ENCODE results near the gene DNAJC6.
"Not testable (repeated sequence)": the region's sequence is repeated elsewhere in the genome, so short reads cannot be mapped to it uniquely, and the experiment has no call there.

DNAJC6 gene

DNA sequence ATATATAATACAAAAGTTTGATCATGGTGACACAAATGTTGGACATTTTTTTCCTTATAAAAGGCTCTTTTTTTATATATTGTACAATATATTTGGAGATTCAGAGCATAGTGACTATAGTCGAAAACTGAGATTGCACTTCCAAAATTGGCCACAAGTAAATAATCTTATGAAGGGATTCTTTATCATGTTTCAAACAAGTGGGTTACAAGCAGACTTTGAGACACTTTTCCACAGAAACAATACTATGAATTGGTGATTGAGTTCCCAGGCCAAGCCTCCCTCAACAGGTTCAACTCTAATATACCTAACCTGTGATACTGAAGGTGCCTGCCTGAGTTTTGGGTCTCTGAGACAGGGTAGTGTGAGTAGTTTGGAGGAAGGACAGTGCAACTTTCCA lies 124.9 kb downstream of the DNAJC6 start:
- no peak for DNase-seq

DNA sequence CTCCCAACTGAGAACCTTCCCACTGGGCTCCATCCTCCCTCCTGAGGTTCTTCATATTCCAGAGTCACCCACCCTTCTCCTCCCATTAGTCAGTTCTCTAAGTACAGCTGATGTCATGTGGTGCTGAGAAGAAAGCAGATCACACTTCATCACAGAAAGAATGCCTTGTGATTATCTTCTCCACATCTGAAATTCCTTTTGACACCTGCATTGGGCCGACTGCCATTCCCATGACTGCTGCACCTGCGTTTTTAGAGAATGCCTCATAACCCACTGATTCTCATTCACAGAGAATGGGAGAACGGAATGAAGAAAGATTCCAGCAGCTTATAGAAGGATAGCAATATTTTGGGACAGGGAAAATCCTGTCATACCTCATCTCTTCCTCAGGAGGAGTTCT lies 125.4 kb downstream of the DNAJC6 start:
- DNase-seq = no peak

DNA sequence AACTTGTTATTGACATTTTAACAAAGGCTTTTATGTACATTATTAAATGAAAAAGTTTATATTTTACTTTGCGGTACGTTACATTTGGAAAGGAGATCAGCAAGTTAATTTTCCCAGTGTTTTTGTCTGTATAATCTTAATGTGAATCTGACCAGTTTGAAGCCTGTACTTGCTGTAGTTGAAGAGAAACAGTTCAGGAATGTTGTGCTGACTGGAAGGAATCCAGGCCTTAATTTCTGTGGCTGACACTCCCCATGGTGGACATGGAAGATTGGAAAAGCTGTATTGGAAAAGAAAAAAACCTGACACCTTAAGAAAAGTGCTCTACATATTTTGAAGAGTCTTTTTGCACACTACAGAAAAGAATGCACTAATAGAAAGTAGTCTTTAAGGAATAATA lies 126.6 kb downstream of the DNAJC6 start:
- DNase-seq = no peak

DNA sequence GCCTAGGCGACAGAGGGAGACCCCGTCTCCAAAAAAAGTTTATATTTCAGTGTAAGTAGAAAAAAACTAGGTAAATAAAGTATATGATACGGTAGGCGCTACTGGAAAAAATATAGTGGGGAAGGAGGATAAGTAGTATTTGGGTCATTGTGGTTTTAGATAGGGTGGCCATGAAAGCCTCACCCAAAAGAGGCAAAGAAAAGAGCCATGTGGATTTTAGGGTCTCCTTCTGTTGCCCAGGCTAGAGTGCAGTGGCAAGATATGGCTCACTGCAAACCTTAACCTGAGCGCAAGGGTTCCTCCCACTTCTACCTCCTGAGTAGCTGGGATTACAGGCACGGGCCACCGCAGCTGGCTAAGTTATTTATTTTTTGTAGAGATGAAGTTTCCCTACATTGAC lies 128.3 kb downstream of the DNAJC6 start:
- DNase-seq = peak; percentile 80

DNA sequence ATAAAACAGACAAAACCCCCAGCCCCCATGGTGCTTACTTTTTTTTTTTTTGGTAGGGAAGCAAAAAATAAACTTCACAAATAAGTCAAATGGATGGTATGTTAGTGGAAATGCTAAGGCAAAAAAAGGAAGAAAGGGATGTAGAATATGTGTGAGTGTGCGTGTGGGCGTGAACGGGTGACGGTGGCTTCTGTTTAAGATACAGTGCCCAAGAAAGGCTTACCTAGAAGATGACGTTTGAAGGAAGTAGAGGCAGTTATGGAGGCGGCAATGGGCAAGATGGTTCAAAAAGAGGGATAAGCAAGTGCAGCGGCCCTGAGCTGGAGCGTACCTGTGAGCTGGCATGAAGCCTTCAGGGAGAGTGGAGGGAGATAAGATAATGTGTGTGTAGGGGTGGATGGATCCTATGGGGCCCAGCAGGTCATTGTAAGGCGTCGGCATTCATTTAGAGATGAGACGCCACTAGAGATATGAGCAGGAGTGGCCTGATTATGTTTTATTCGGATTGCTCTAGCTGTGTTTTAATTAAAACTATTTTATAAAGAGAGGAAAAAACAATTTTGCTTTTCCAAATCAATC lies 131.1 kb downstream of the DNAJC6 start:
- no peak for DNase-seq

DNA sequence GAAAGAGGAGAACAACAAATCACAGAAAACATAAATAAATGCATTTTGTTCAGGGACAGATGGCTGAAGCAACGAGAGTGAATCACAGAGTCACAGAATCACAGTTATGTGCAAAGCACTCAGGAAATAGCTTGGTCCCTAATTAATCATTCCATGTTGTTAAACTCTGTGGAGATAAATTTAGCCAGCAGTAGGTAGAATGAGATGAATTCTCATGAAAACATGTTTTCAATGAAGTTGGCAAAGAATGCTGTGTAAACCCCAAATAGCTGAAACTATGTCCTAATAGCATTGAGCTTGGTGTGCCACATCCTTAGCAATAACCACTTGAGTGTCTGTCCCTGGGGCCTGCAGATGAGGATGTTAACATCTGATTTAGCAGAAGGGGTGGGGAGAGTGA lies 131.6 kb downstream of the DNAJC6 start:
- no peak for DNase-seq

DNA sequence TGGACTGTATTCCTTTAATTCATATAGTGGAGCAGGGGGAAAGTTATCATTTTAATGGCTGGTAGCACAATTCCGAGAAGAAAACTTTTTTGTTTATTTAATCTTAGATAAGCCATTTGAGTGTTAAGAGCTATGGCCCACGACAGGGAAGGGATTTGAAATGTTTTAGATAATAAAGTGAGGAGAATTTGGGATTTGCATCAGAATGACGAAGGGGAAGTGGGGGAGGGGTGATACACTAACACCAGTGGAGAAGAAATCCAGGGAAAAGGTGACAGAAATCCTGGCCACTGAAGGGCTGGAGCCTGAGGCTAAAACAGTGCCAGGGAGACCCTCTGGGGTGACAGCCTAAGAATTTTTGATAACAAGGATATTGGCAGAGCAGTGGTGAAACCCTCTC lies 132.1 kb downstream of the DNAJC6 start:
- DNase-seq = no peak

DNA sequence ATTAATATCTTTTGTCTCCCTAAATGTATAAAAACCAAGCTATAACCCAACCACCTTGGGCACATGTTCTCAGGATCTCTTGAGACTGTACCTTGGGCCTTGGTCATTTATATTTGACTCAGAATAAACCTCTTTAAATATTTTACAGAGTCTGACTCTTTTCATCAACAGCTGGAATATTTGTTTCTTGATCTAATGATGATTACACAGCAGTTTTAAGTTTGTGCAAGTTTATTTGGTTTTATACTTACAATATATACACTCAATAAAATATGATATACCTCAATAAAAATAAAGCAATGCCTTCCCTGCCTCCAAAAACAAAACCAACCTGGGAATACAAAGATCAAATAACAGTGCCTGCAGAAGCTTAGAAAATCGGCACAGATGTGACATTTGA lies 133.1 kb downstream of the DNAJC6 start:
- no peak for DNase-seq

DNA sequence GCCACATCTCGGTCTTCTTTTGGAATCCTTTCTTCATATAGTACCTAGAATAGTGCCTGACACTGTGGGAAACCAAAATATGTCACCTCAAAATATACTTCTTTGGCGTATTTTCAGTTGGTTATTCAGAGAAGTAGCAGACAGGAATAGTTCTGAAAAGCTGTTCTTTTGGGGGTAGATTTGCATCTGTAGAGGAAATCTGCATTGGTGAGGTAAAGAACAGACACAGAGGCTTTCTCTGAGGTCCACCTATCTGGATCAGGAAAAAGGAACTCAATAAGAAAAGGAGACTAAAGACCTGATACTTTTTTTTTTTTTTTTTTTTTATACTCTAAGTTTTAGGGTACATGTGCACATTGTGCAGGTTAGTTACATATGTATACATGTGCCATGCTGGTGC lies 134.3 kb downstream of the DNAJC6 start:
- no peak for DNase-seq

DNA sequence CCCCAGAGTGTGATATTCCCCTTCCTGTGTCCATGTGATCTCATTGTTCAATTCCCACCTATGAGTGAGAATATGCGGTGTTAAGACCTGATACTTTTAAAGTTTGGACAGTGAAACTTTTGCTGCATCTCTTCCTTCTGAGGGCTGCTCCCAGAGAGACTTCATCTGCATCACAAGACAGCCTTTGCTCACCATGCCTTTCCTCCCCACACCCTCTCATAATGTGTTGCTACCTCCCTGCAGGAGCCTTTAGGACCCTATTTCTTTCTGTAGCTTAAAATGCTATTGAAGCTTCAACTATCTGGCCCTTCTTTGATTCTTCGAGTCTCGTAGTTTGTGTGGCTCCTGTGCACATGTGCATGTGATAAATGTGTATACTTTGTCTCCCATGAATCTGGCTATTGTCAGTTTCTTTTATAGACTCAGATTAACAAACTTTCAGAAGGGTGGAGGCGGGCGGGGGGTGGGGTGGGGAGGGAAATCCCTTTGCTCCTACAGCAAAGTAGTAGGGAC lies 134.8 kb downstream of the DNAJC6 start:
- DNase-seq = no peak

DNA sequence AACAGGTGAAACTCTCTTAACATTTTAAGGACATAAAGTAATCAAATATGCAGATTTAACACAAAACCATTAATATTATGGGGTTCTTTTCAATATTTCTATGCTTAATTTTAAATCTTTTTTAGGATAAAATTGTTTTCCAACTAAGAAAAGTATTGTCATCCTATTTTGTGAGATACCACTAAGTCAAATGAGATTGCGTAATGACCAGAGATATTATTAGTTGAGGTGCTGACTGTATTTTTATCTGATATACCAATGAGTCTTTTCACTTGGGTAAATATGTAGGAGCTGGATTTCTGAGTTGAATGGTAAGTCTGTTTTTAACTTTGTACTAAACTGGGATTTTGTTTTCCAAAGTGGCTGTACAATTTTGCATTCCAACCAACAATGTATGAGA lies 136.5 kb downstream of the DNAJC6 start:
- no peak for DNase-seq

DNA sequence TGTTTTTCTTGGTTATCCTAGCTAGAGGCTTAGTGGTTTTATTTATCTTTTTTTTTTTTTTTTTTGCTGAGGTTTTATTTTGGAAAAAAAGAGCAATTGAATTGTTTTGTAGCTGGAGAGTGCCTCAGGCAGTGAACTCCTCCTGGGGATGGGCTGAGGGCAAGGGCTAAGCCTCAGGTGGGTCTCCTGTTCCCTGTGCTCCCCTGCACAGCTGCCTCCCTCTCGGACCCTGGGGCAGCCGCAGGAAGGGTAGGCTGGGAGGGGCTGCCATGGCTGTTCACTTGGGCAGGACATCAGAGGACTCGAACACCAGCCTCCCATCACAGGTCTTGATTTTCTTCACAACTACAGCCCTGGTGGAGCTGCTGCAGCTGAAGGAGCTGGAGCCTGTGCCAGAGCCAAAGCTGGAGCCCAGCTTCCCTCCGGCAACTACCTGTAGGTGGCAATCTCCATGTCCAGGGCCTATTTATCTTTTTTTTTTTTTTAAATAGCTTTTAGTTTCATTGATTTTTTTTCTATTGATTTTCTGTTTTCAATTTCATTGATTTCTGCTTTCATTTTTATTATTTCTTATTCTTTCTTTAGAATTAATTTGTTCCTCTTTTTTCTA lies 140.0 kb downstream of the DNAJC6 start:
- DNase-seq = no peak

DNA sequence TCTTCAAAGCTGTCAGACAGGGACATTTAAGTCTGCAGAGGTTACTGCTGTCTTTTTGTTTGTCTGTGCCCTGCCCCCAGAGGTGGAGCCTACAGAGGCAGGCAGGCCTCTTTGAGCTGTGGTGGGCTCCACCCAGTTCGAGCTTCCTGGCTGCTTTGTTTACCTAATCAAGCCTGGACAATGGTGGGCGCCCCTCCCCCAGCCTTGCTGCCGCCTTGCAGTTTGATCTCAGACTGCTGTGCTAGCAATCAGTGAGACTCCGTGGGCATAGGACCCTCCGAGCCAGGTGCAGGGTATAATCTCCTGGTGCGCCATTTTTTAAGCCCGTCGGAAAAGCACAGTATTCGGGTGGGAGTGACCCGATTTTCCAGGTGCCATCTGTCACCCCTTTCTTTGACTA lies 146.3 kb downstream of the DNAJC6 start:
- not testable (repeated sequence) for DNase-seq

DNA sequence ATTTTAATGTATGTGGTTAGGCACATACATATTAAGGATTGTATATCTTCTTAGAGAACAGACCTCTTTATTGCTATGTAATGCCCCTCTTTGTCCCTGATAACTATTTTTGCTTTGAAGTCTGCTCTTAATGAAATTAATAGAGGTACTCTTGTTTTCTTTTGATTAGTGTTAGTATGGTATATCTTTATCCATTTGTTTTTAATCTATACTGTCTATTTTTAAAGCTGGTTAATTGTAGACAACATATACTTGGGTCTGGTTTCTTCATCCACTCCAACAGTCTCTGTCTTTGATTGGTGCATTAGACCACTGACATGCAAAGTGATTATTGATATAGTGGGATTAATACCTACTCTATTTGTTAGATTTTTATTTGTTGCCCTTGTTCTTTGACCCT lies 147.1 kb downstream of the DNAJC6 start:
- no peak for DNase-seq

DNA sequence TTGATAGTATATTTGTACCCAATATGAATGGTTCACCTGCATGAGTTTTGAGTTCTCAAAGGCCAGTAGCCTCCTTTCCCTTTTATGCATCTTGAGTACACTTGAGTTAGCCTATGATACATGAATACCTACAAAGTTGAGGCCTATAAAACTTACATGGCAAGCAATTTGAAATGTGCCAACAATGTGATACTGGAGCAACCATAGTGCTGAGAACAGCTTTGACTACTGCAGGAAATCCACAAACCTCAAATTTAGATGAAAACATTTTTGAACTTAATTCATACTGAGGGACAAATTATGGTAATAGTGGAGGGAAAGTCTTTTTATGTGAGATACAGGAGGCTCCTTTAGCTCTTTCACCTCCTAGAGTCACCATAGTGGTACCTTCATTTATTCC lies 148.5 kb downstream of the DNAJC6 start:
- no peak for DNase-seq

DNA sequence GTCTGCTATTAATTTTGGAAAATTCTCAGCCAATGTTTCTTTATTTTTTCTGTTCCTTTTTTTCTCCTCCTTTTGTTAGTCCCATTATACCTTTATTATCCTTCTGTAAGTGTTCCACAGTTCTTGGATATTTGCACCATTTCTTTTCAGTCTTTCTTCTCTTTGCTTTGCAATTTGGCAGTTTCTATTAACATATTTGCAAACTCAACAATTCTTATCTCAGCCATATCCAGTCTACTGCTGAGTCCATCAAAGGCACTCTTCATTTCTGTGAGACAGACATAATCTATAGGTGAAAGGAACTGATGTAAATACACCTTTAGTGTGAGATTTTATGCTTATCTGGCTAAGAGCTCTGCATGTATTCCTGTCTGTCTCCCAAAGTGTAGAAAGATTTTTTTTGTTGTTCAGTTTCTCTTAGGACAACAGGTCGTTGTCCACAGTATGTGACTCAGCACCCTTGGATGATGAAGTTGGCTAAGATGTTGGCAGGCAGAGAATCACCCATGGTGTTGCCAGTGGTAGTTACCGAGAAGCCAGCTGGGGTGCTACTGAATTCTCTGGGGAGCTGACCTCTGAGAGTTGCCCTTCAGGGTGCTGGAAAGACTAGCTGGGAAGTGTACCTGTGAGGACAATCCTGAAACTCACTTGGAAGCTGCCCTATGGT lies 149.5 kb downstream of the DNAJC6 start:
- DNase-seq = no peak

DNA sequence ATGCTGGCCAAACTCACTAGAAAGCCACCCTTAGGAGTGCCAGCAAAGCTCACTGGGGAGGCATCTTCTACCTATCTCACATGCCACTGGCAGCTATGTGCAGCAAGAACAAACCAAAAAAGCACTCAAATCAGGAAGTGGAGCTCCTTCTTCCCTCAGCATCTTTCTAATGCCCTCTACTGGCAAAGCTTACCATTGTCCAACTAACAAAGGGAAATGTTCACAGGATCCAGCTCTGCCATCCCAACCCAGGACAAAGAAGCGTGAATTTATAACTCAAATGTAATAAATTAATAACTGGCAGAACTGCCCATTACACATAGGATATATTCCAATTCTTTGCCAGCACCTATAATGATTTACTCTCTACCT lies 150.0 kb downstream of the DNAJC6 start:
- DNase-seq = peak; percentile 83

Measured in hematopoietic multipotent progenitor cell treated with erythropoietin and hydrocortisone succinate and interleukin-3 and kit ligand, for 4 days (in vitro differentiated cells).